Measurements from ENCODE around the gene C1QB.

DNA sequence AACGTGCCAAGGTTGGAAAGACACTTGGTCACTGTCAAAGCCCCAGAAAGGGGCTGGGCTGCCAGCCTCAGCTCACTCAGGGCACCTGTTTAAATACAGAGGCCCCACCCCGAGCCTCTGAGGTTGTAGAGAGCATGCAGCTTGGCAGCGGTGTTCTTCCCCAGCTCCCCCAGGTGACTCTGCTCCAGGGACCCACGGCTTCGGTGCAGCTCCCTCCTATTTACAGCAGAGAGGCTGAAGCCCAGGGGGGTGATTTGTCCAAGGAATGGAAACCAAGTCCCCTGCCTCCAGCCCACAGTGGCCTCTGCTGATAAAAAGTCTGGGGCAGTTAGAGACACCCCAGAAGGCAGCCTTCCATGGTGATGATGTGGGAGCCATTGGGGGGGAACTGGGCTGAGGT is 25.7 kb upstream of the C1QB start:
- TF ChIP-seq, protein P1, sequence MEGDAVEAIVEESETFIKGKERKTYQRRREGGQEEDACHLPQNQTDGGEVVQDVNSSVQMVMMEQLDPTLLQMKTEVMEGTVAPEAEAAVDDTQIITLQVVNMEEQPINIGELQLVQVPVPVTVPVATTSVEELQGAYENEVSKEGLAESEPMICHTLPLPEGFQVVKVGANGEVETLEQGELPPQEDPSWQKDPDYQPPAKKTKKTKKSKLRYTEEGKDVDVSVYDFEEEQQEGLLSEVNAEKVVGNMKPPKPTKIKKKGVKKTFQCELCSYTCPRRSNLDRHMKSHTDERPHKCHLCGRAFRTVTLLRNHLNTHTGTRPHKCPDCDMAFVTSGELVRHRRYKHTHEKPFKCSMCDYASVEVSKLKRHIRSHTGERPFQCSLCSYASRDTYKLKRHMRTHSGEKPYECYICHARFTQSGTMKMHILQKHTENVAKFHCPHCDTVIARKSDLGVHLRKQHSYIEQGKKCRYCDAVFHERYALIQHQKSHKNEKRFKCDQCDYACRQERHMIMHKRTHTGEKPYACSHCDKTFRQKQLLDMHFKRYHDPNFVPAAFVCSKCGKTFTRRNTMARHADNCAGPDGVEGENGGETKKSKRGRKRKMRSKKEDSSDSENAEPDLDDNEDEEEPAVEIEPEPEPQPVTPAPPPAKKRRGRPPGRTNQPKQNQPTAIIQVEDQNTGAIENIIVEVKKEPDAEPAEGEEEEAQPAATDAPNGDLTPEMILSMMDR (IDR thresholded peaks at IDR 0.05), result no peak
- no peak for TF ChIP-seq GABPA (IDR thresholded peaks at IDR 0.05; ENCODE audit: low read depth)
- TF ChIP-seq TAF1 (IDR thresholded peaks at IDR 0.05; ENCODE audit: borderline replicate concordance, low read depth, low read length), result no peak
- TF ChIP-seq FOXJ3 (CRISPR knock-in tag; IDR thresholded peaks at IDR 0.05), result no peak
- TF ChIP-seq CHD2 (IDR thresholded peaks at IDR 0.05; ENCODE audit: low read length, partially characterized antibody), result no peak

Measured in SK-N-SH (cell line).